H1 (cell line): Measurements from ENCODE around the gene KCNJ16. TPM values are rescaled to one million over a fixed set of nuclear protein-coding genes. Genes with fewer than 3 reads are reported as not detected.

Source experiments
- CTCF ChIA-PET: fragments of 300-600 bp; sonication (Branson Sonifier 250); formaldehyde crosslinking; loops from one replicate; lab custom pipeline; 2021; ENCODE audit not compliant: partially characterized antibody; lab: Charles Lee
- POLR2A ChIA-PET: fragments of 300-600 bp; sonication (Branson Sonifier 250); formaldehyde crosslinking; loops from one replicate; lab custom pipeline; 2021; ENCODE audit warnings: inconsistent platforms; ENCODE audit not compliant: partially characterized antibody; lab: Charles Lee
- DNase-seq, 2 experiments: peaks; one replicate each; pipeline versions ENCODE4 v3.0.0 to v3.0.0-alpha.2; 2010 to 2022; ENCODE audit warnings: low spot score in 2 of 2, low read depth in 1 of 2, mixed read lengths in 1 of 2
- FAIRE-seq: peaks from 2 replicates; lab custom pipeline; 2011; peaks lifted over from hg19 to GRCh38; lab: Jason Lieb, UNC
- H2AFZ ChIP-seq: 2 replicates; pipeline ENCODE4 v1.8.1; 2012; ENCODE audit warnings: low read length, inconsistent platforms
- H2AK5ac ChIP-seq: 2 replicates; pipeline ENCODE4 v1.6.1; 2013; ENCODE audit warnings: low read depth, low read length
- H2BK120ac ChIP-seq: replicated peaks from 2 replicates; pipeline ENCODE3; 2013; ENCODE audit warnings: low read depth, low read length, inconsistent platforms
- H2BK12ac ChIP-seq: 2 replicates; pipeline ENCODE4 v1.6.1; 2013; ENCODE audit warnings: low read depth, low read length
- H2BK15ac ChIP-seq: 2 replicates; pipeline ENCODE4 v1.6.1; 2013; ENCODE audit warnings: low read length
- H2BK20ac ChIP-seq: 2 replicates; pipeline ENCODE4 v1.6.1; 2013; ENCODE audit warnings: low read length
- H2BK5ac ChIP-seq: 2 replicates; pipeline ENCODE4 v1.6.1; 2013; ENCODE audit warnings: low read depth, low read length
- H3K14ac ChIP-seq: 2 replicates; pipeline ENCODE4 v1.6.1; 2013; ENCODE audit warnings: inconsistent platforms; ENCODE audit not compliant: insufficient read length
- H3K18ac ChIP-seq: 2 replicates; pipeline ENCODE4 v1.6.1; 2013; ENCODE audit warnings: low read length; ENCODE audit errors: extremely low read depth
- H3K23ac ChIP-seq: 2 replicates; pipeline ENCODE4 v1.6.1; 2013; ENCODE audit warnings: inconsistent platforms; ENCODE audit not compliant: insufficient read length
- H3K23me2 ChIP-seq: 2 replicates; pipeline ENCODE4 v1.6.1; 2013; ENCODE audit warnings: low read depth, low read length
- H3K27ac ChIP-seq: 2 replicates; pipeline ENCODE4 v1.6.1; 2011; ENCODE audit warnings: low read depth, low read length, inconsistent platforms
- H3K27me3 ChIP-seq, 4 experiments: replicated peaks in 1 of 4; 1 replicate in 1 of 4; 2 replicates in 3 of 4; pipeline versions ENCODE4 v1.6.1 to v1.8.1; 2011 to 2013; ENCODE audit warnings: low read length in 3 of 4, mild to moderate bottlenecking in 3 of 4, inconsistent platforms in 2 of 4, mixed read lengths in 2 of 4, moderate library complexity in 1 of 4; ENCODE audit not compliant: control insufficient read depth in 3 of 4, insufficient read depth in 3 of 4; ENCODE audit errors: extremely low read depth in 1 of 4
- H3K36me3 ChIP-seq, 4 experiments: 2 replicates each; pipeline versions ENCODE4 v1.6.1 to v1.8.1; 2011 to 2013; ENCODE audit warnings: mild to moderate bottlenecking in 4 of 4, low read length in 3 of 4, moderate library complexity in 2 of 4, control low read depth in 1 of 4, inconsistent platforms in 1 of 4; ENCODE audit not compliant: insufficient read depth in 4 of 4, control insufficient read depth in 2 of 4
- H3K4ac ChIP-seq: replicated peaks from 2 replicates; pipeline ENCODE3; 2013; ENCODE audit warnings: low read length, low read depth, mixed read lengths, inconsistent platforms; ENCODE audit not compliant: insufficient read length
- H3K4me1 ChIP-seq, 4 experiments: replicated peaks in 1 of 4; 1 replicate in 1 of 4; 2 replicates in 3 of 4; pipeline versions ENCODE4 v1.6.1 to v1.8.1; 2011 to 2013; ENCODE audit warnings: low read length in 3 of 4, inconsistent platforms in 2 of 4, mixed read lengths in 1 of 4; ENCODE audit not compliant: insufficient read depth in 4 of 4, control insufficient read depth in 3 of 4
- H3K4me2 ChIP-seq, 2 experiments: 2 replicates each; pipeline versions ENCODE4 v1.6.1 to v1.8.1; 2011 to 2013; ENCODE audit warnings: low read depth in 2 of 2, low read length in 2 of 2, control low read depth in 1 of 2, inconsistent platforms in 1 of 2, mild to moderate bottlenecking in 1 of 2; ENCODE audit not compliant: insufficient read depth in 1 of 2
- H3K4me3 ChIP-seq, 4 experiments: fragments of 200-600, 300-600 bp in 1 of 4; sonication (generic), shearing (Covaris generic), sonication (Bioruptor Twin) in 1 of 4; 2 replicates each; pipeline versions ENCODE4 v1.5.1 to v1.8.1; 2011 to 2016; ENCODE audit warnings: low read length in 4 of 4, low read depth in 3 of 4, control low read depth in 2 of 4, inconsistent platforms in 2 of 4, mild to moderate bottlenecking in 2 of 4, mixed read lengths in 1 of 4, moderate library complexity in 1 of 4; ENCODE audit not compliant: insufficient read depth in 2 of 4; ENCODE audit errors: extremely low read depth in 1 of 4
- H3K56ac ChIP-seq: replicated peaks from 2 replicates; pipeline ENCODE3; 2013; ENCODE audit warnings: low read depth, mild to moderate bottlenecking, mixed read lengths, low read length, inconsistent platforms; ENCODE audit not compliant: insufficient read length
- H3K79me1 ChIP-seq: 2 replicates; pipeline ENCODE4 v1.6.1; 2013; ENCODE audit warnings: low read depth, low read length, control low read depth
- H3K79me2 ChIP-seq, 2 experiments: 2 replicates each; pipeline versions ENCODE4 v1.6.1 to v1.8.1; 2012 to 2013; ENCODE audit warnings: low read length in 2 of 2, mild to moderate bottlenecking in 2 of 2, inconsistent platforms in 1 of 2; ENCODE audit not compliant: insufficient read depth in 2 of 2, control insufficient read depth in 1 of 2
- H3K9ac ChIP-seq, 4 experiments: replicated peaks in 1 of 4; 1 replicate in 1 of 4; 2 replicates in 3 of 4; pipeline versions ENCODE4 v1.6.1 to v1.8.1; 2011 to 2013; ENCODE audit warnings: low read depth in 3 of 4, low read length in 3 of 4, control low read depth in 2 of 4, mild to moderate bottlenecking in 2 of 4, moderate library complexity in 2 of 4, inconsistent platforms in 1 of 4; ENCODE audit errors: extremely low read depth in 1 of 4
- H3K9me3 ChIP-seq, 2 experiments: 2 replicates each; pipeline versions ENCODE4 v1.6.1 to v1.8.1; 2012 to 2013; ENCODE audit warnings: mild to moderate bottlenecking in 2 of 2, moderate library complexity in 2 of 2, control low read depth in 1 of 2, inconsistent platforms in 1 of 2, low read depth in 1 of 2, low read length in 1 of 2, mixed read lengths in 1 of 2; ENCODE audit not compliant: insufficient read depth in 2 of 2
- H4K20me1 ChIP-seq, 2 experiments: replicated peaks in 1 of 2; 2 replicates each; pipeline versions ENCODE3 to v1.8.1; 2011 to 2013; ENCODE audit warnings: inconsistent platforms in 2 of 2, low read length in 2 of 2, mild to moderate bottlenecking in 1 of 2; ENCODE audit not compliant: insufficient read depth in 2 of 2, control insufficient read depth in 1 of 2
- H4K5ac ChIP-seq: 2 replicates; pipeline ENCODE4 v1.6.1; 2013; ENCODE audit warnings: low read length, low read depth, mixed read lengths, inconsistent platforms; ENCODE audit not compliant: insufficient read length
- H4K8ac ChIP-seq: 2 replicates; pipeline ENCODE4 v1.8.0; 2013; ENCODE audit warnings: mild to moderate bottlenecking, moderate library complexity, low read length, inconsistent platforms; ENCODE audit not compliant: insufficient read depth; ENCODE audit errors: extremely low read depth
- H4K91ac ChIP-seq: replicated peaks from 2 replicates; pipeline ENCODE3; 2013; ENCODE audit warnings: low read length, mixed read lengths, inconsistent platforms; ENCODE audit not compliant: insufficient read length
- TAF7 ChIP-seq: optimal IDR thresholded peaks from 2 replicates; pipeline ENCODE3; 2011; ENCODE audit warnings: low read depth, mild to moderate bottlenecking, inconsistent platforms, low read length, moderate library complexity, borderline replicate concordance
- ZNF274 ChIP-seq: IDR thresholded peaks from 2 replicates; pipeline ENCODE4 v1.7.0; 2012; ENCODE audit warnings: low read length, borderline replicate concordance; ENCODE audit errors: extremely low read depth
- polyA plus RNA-seq, 7 experiments: library from polyadenylated mRNA; depleted of rRNA in 3 of 7; stranded (reverse) in 5 of 7; unstranded in 2 of 7; fragments of >200 nt in 5 of 7; fragments of 200-250 nt in 2 of 7; gene quantifications; 1 replicate in 5 of 7; 2 replicates in 1 of 7; 4 replicates in 1 of 7; pipeline versions ENCODE4 v1.2.1 to v1.2.3, GENCODE V29; 2011 to 2013; ENCODE audit warnings: missing spikeins in 2 of 7, mixed read lengths in 2 of 7
- total RNA-seq: library from RNA; stranded (reverse); fragmentation: NEBNext Ultra II Directional; extraction: Animal tissue kit (Norgen Biotek cat#: 25700); gene quantifications from 2 replicates; pipeline ENCODE4 v1.2.1, GENCODE V29; 2021

Gene KCNJ16
- total and polyA plus RNA-seq, 2 of the 8 experiments (the other 6 are each of a cell fraction or from before 2014, with no cell fraction given): not detected

GRCh38 chr17:70107441-70107840 lies 32.4 kb downstream of the KCNJ16 start:
- H3K36me3 ChIP-seq: no peaks in the 10 kb centered on the region
- H4K5ac ChIP-seq: no peak overlapping the region
- no peak overlapping the region for H3K23ac ChIP-seq
- no peaks in the 10 kb centered on the region for H4K20me1 ChIP-seq
- no peak overlapping the region for H3K4me2 ChIP-seq
- no peak overlapping the region for H3K18ac ChIP-seq
- H3K14ac ChIP-seq: no peak overlapping the region
- TF ChIP-seq TAF7 (no peak), ZNF274 (no peak)
- H2AK5ac ChIP-seq: no peak overlapping the region
- no peak overlapping the region for H4K91ac ChIP-seq
- no peak for DNase-seq
- no peak overlapping the region for H4K8ac ChIP-seq
- CTCF ChIA-PET: interaction anchor here (0.6 kb wide), 1 partner anchor 465 kb away, joined by 3 read pairs; no protein-coding TSS in a partner anchor
- no peaks in the 10 kb centered on the region for H3K27me3 ChIP-seq
- no peak overlapping the region for H3K4me3 ChIP-seq
- H3K4ac ChIP-seq: no peak overlapping the region
- POLR2A ChIA-PET: no interaction called here
- FAIRE-seq: no peak
- no peaks in the 10 kb centered on the region for H3K79me1 ChIP-seq
- no peak overlapping the region for H2BK120ac ChIP-seq
- H3K9ac ChIP-seq: no peak overlapping the region
- H3K79me2 ChIP-seq: no peaks in the 10 kb centered on the region
- no peak overlapping the region for H2AFZ ChIP-seq
- no peaks in the 10 kb centered on the region for H3K9me3 ChIP-seq
- no peaks in the 10 kb centered on the region for H3K4me1 ChIP-seq
- H2BK12ac ChIP-seq: no peak overlapping the region
- H3K56ac ChIP-seq: no peak overlapping the region
- no peaks in the 10 kb centered on the region for H3K23me2 ChIP-seq
- no peak overlapping the region for H2BK15ac ChIP-seq
- H2BK5ac ChIP-seq: no peak overlapping the region
- H3K27ac ChIP-seq: no peak overlapping the region
- H2BK20ac ChIP-seq: no peak overlapping the region
